GM13976 (cell line): Measurements from ENCODE around the gene RPS3.

Experiments
- DNase-seq: peaks from one replicate; pipeline ENCODE4 v3.0.0; 2012; ENCODE audit warnings: low spot score
- CTCF ChIP-seq: IDR thresholded peaks from 2 replicates; pipeline ENCODE4 v1.5.1; 2012; ENCODE audit warnings: borderline replicate concordance, mild to moderate bottlenecking; ENCODE audit not compliant: insufficient read depth; ENCODE audit errors: extremely low read depth, missing control alignments, control extremely low read depth
- in situ Hi-C: fragments of 300-500 bp; cut with MboI; formaldehyde crosslinking; loops from one replicate; pipeline ENCODE4 v1.12.0; 2022; ENCODE audit warnings: low sequenced_read_pairs, mixed read lengths, inconsistent platforms; ENCODE audit not compliant: unreplicated experiment

The RPS3 gene

GRCh38 chr11:75454987-75455386, 55.7 kb downstream of the RPS3 start:
- DNase-seq, result no peak
- in situ Hi-C loops, result no loop called here
- TF ChIP-seq CTCF, result no peak
